GM10248 (cell line): ENCODE data around the gene LCN2.
A peak's percentile ranks its signal among the peaks of the same experiment; 100 is the strongest.

Experiments
- CTCF ChIA-PET: fragments of 300-600 bp; sonication (Branson Sonifier 250); formaldehyde crosslinking; extraction: SDS; loops from one replicate; lab custom pipeline; 2021; ENCODE audit warnings: antibody characterized with exemption; lab: Yijun Ruan, JAX
- POLR2A ChIA-PET: fragments of 350-650 bp; sonication (Branson Sonifier 250); formaldehyde crosslinking; extraction: SDS; loops from one replicate; lab custom pipeline; 2020; ENCODE audit warnings: antibody characterized with exemption; lab: Yijun Ruan, JAX
- DNase-seq: peaks from one replicate; pipeline ENCODE4 v3.0.0; 2012; ENCODE audit errors: extremely low spot score
- TF ChIP-seq, protein P1 (sequence below): IDR thresholded peaks from 2 replicates; pipeline ENCODE4 v1.5.1; 2012; ENCODE audit warnings: mild to moderate bottlenecking, low read depth; ENCODE audit errors: extremely low read depth, missing control alignments, control extremely low read depth

Gene LCN2

DNA sequence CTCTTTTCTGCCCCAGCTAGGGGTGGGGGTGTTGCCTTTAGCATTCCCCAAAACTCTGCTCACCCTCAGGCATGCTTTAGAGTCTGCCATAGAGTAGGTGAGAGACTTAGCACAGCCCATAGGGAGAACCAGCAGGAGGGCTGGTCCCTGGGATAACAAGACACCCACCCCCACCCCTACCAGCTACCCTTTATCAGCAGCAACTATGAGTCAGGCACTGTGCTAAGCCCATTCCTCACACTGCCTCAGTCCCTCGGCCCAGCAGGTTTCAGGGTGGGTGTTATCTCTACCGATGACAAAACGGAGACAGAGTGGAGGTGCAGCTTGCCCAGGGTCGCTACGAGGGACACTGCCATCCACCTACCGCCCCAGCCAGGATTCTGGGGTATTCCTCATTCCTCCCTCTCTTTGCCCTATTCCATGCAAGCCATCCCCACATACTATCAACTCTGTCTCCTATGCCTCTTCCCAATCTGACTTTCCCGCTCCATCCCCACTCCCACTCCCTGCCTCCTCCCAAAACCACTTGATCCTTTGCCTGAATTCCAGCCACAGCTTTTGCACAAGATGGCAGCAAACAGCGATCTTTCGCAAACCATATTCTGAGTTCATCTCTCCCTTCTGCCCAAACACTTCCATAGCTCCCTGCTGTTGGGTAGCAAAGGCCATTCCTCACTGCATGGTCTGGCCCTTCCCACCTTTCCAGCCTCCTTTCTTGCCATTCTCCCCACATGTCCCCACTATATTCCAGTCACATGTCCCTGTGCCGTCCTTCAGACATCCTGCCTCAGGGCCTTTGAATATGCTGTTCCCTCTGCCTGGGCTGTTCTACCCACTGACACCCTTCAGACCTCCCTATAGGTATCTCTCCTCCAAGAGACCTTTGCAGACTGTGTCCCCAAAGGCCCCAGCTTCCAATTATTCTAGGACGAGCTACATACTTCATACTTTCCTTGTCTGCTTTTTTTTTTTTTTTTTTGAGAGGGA is 37.0 kb downstream of the LCN2 start:
- DNase-seq = no peak
- ChIA-PET CTCF (interaction anchor here (0.9 to 2.2 kb wide), 9 partner anchors 10 to 516 kb away, joined by 3 to 7 read pairs (median 3); partner anchors contain the start of gene PKN3), POLR2A (no interaction called here)
- TF ChIP-seq, protein P1, sequence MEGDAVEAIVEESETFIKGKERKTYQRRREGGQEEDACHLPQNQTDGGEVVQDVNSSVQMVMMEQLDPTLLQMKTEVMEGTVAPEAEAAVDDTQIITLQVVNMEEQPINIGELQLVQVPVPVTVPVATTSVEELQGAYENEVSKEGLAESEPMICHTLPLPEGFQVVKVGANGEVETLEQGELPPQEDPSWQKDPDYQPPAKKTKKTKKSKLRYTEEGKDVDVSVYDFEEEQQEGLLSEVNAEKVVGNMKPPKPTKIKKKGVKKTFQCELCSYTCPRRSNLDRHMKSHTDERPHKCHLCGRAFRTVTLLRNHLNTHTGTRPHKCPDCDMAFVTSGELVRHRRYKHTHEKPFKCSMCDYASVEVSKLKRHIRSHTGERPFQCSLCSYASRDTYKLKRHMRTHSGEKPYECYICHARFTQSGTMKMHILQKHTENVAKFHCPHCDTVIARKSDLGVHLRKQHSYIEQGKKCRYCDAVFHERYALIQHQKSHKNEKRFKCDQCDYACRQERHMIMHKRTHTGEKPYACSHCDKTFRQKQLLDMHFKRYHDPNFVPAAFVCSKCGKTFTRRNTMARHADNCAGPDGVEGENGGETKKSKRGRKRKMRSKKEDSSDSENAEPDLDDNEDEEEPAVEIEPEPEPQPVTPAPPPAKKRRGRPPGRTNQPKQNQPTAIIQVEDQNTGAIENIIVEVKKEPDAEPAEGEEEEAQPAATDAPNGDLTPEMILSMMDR = no peak

DNA sequence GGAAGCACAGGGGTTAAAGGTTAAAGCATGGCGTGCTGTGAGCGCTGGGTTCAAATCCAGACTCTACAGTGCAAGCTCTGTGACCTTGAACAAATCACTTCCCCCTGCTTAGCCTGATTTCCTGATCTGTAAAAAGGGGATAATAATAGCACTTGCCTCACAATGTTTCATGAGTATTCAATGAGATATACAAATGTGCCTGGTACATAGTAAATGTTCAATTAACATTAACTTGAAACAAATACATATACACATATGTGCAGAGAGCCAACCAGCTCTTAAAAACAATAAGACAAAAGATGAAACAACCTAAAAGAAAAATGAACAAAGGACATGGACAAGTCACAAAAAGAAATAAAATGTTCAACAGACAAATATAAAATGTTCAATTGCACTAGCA is 38.1 kb downstream of the LCN2 start:
- POLR2A ChIA-PET = no interaction called here
- CTCF ChIA-PET = interaction anchor here (0.9 to 2.2 kb wide), 7 partner anchors 9 to 515 kb away, joined by 3 to 7 read pairs (median 3); partner anchors contain the start of gene PKN3
- TF ChIP-seq, protein P1 = no peak
- DNase-seq = no peak

DNA sequence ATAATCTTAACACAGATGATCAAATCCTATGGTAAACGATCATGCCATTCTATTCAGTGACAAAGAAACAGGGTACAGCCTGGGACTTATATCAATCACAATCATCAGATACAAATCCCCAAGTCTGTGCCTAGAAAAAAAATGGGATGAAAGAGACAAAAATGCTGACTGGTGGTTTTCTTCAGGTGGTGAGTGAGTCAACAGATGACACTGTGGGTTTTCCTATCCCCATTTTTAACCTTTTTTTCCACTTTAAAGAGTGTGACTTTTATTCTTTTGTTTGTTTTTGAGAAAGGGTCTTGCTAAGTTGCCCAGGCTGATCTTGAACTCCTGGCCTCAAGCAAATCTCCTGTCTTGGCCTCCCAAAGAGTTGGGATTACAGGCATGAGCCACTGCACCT is 39.0 kb downstream of the LCN2 start:
- TF ChIP-seq, protein P1 = no peak
- no peak for DNase-seq
- POLR2A ChIA-PET = no interaction called here
- CTCF ChIA-PET = no interaction called here

DNA sequence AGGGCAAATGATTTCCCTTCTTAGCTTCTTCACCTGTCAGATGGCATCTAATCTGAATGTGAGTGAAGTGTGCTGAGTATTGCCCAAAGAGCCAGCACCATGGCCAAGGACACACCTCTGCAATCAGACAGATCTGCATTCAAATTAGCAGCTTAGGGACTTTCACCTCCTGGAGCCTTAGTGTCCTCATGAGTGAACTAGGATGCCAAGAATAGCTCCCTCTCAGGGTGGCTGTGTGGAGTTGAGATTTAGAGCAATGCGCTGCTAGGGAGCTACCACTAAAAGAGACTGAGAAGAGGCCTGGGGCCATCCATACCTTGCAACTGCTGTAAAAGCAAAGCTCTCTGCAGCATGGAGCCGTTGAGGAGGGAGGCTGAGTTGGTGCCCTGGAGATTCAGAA is 40.8 kb downstream of the LCN2 start:
- TF ChIP-seq, protein P1 = no peak
- ChIA-PET POLR2A (interaction anchor here (0.6 to 0.9 kb wide), 2 partner anchors 123 to 363 kb away, joined by 4 read pairs; partner anchors contain the start of genes NAIF1 and SPTAN1), CTCF (interaction anchor here (0.7 to 3.3 kb wide), 10 partner anchors 10 to 173 kb away, joined by 3 to 23 read pairs (median 4); partner anchors contain the start of gene DNM1)
- DNase-seq = no peak

DNA sequence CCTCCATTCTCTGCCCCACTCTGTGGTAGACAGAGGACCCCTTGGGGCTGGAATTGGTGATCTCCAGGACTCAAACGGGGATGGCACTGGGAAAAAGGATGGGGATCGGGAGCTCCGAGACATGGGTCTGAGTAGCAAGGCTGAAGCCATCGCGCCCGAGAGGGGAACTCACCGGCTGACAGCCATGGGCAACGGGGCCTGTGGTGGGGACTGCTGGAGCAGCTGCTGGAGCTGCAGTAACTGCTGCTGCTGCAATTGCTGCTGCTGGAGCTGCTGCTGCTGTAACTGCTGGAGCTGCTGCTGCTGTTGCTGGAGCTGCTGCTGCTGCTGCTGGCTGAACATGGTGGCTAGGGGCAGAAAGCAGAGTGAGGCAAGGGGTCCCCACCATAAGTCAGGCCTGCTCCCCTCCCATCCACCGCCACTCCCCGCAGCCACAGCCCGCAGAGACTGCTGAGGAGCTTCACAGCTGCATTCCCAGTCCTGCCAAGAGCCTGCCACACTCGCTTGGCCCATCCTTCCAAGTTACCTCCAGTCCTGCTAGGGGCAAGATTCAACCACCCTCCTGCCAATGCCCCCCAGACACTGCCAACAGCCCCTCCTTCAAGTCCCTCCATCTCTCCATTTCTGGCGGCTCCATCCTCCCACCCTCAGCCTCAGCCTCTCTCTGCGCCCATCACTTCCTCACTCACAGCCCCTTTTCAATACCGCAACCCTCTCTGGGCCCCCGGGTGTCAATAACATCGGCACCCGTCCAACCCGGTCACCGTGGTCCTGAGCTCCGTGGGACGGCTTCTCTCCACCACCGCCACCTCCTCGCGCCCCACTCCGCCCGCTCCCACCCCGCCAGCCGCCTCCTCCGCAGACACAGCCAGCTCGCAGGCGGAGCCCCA is 41.5 kb downstream of the LCN2 start:
- POLR2A ChIA-PET = interaction anchor here (0.7 to 0.9 kb wide), 2 partner anchors 28 to 362 kb away, joined by 3 to 4 read pairs; partner anchors contain the start of gene SPTAN1
- CTCF ChIA-PET = interaction anchor here (0.7 to 3.3 kb wide), 18 partner anchors 9 to 172 kb away, joined by 3 to 23 read pairs (median 4); partner anchors contain the start of genes BBLN and DNM1
- TF ChIP-seq, protein P1 = no peak
- peak; percentile 47 for DNase-seq
